Activated CD8-positive, alpha-beta memory T cell treated with anti-CD3 and anti-CD28 coated beads, Interleukin-2, amount 10 ng/mL, durations not matched to agents 7 days and 5 days (primary cell): ENCODE data around the gene CKB. TPM values are rescaled to one million over a fixed set of nuclear protein-coding genes. Genes with fewer than 3 reads are reported as not detected.
"Not testable (repeated sequence)": the region's sequence is repeated elsewhere in the genome, so short reads cannot be mapped to it uniquely, and the experiment has no call there.

Experiments
- ATAC-seq: fragments of 150-1000 bp; cut with Tn5 transposase; one replicate; pipeline ENCODE4 v1.10.0; 2021; ENCODE audit warnings: moderate library complexity
- CTCF ChIA-PET: fragments of 350-600 bp; sonication (Branson Sonifier 250); formaldehyde crosslinking; loops from one replicate; lab custom pipeline; 2021; ENCODE audit warnings: antibody characterized with exemption; lab: Charles Lee
- DNase-seq: peaks from one replicate; pipeline ENCODE4 v3.0.0-alpha.2; 2020
- H3K27ac Mint-ChIP-seq: one replicate; pipeline ENCODE4 v1.8.0; 2021; ENCODE audit warnings: mild to moderate bottlenecking, mixed read lengths
- H3K27me3 Mint-ChIP-seq: one replicate; pipeline ENCODE4 v1.8.0; 2021; ENCODE audit warnings: mixed read lengths
- H3K36me3 Mint-ChIP-seq: one replicate; pipeline ENCODE4 v1.8.0; 2021; ENCODE audit warnings: mild to moderate bottlenecking, mixed read lengths
- H3K4me1 Mint-ChIP-seq: one replicate; pipeline ENCODE4 v1.8.0; 2021; ENCODE audit warnings: mixed read lengths
- H3K4me3 Mint-ChIP-seq: one replicate; pipeline ENCODE4 v1.8.0; 2021; ENCODE audit warnings: mild to moderate bottlenecking, moderate library complexity, mixed read lengths
- H3K9me3 Mint-ChIP-seq: one replicate; pipeline ENCODE4 v1.8.0; 2022; ENCODE audit warnings: low read depth, mixed read lengths
- total RNA-seq, 2 experiments: library from RNA; stranded (reverse); gene quantifications; one replicate each; pipeline ENCODE4 v1.2.3, GENCODE V29; 2021

CKB gene
- total RNA-seq, 2 experiments from 2014 or later, result 1.2 to 6.1 TPM

- Mint-ChIP-seq H3K27ac (no peak overlapping the region), H3K4me1 (peaks cover 8% of the 10 kb centered on the region), H3K27me3 (peaks cover 3% of the 10 kb centered on the region), H3K4me3 (no peak overlapping the region), H3K9me3 (no peaks in the 10 kb centered on the region), H3K36me3 (no peaks in the 10 kb centered on the region)
- DNase-seq (no peak), ATAC-seq (no peak)
- CTCF ChIA-PET, result interaction anchor here (2.9 to 6.3 kb wide), 3 partner anchors 24 to 35 kb away, joined by 12 to 79 read pairs (median 20); no protein-coding TSS in a partner anchor
Observed at GRCh38 chr14:103516426-103517173, 6.0 kb downstream of the CKB start.

- DNase-seq, result no peak
- no peak overlapping the region for H3K4me3 Mint-ChIP-seq
- CTCF ChIA-PET, result no interaction called here
- H3K27me3 Mint-ChIP-seq, result peaks cover 3% of the 10 kb centered on the region
- ATAC-seq, result no peak
- H3K27ac Mint-ChIP-seq, result no peak overlapping the region
- no peaks in the 10 kb centered on the region for H3K9me3 Mint-ChIP-seq
- H3K4me1 Mint-ChIP-seq, result peaks cover 8% of the 10 kb centered on the region
- H3K36me3 Mint-ChIP-seq, result no peaks in the 10 kb centered on the region
Observed at GRCh38 chr14:103514596-103515421, 7.8 kb downstream of the CKB start.

- no peaks in the 10 kb centered on the region for H3K36me3 Mint-ChIP-seq
- CTCF ChIA-PET, result no interaction called here
- no peaks in the 10 kb centered on the region for H3K9me3 Mint-ChIP-seq
- H3K27me3 Mint-ChIP-seq, result no peaks in the 10 kb centered on the region
- DNase-seq, result no peak
- no peak overlapping the region for H3K4me3 Mint-ChIP-seq
- no peak for ATAC-seq
- no peak overlapping the region for H3K27ac Mint-ChIP-seq
- H3K4me1 Mint-ChIP-seq, result no peaks in the 10 kb centered on the region
Observed at GRCh38 chr14:103512701-103513611, 9.7 kb downstream of the CKB start.

GRCh38 chr14:103512180-103512579 lies 10.4 kb downstream of the CKB start:
- ATAC-seq, H3K9me3 Mint-ChIP-seq, H3K27ac Mint-ChIP-seq, H3K27me3 Mint-ChIP-seq, H3K4me1 Mint-ChIP-seq, H3K4me3 Mint-ChIP-seq, DNase-seq, H3K36me3 Mint-ChIP-seq: not testable (repeated sequence)
- CTCF ChIA-PET, result interaction anchor here (1.4 kb wide), 1 partner anchor 9 kb away, joined by 3 read pairs; no protein-coding TSS in a partner anchor

- Mint-ChIP-seq H3K9me3 (no peaks in the 10 kb centered on the region), H3K4me3 (no peak overlapping the region), H3K27ac (no peak overlapping the region), H3K27me3 (no peaks in the 10 kb centered on the region), H3K4me1 (no peaks in the 10 kb centered on the region), H3K36me3 (no peaks in the 10 kb centered on the region)
- CTCF ChIA-PET, result interaction anchor here (0.8 to 1.4 kb wide), 5 partner anchors 8 to 36 kb away, joined by 3 to 5 read pairs (median 3); no protein-coding TSS in a partner anchor
- ATAC-seq (no peak), DNase-seq (no peak)
Observed at GRCh38 chr14:103510724-103511693, 11.6 kb downstream of the CKB start.

- no peak overlapping the region for H3K27ac Mint-ChIP-seq
- CTCF ChIA-PET, result interaction anchor here (0.8 to 1.4 kb wide), 5 partner anchors 8 to 400 kb away, joined by 3 to 5 read pairs (median 3); no protein-coding TSS in a partner anchor
- peaks cover 4% of the 10 kb centered on the region for H3K36me3 Mint-ChIP-seq
- H3K9me3 Mint-ChIP-seq, result no peaks in the 10 kb centered on the region
- no peak overlapping the region for H3K4me3 Mint-ChIP-seq
- no peaks in the 10 kb centered on the region for H3K4me1 Mint-ChIP-seq
- no peaks in the 10 kb centered on the region for H3K27me3 Mint-ChIP-seq
- ATAC-seq (no peak), DNase-seq (no peak)
Observed at GRCh38 chr14:103509864-103510723, 12.5 kb downstream of the CKB start.

- CTCF ChIA-PET, result interaction anchor here (0.7 to 1.5 kb wide), 3 partner anchors 8 to 79 kb away, joined by 3 to 9 read pairs (median 4); no protein-coding TSS in a partner anchor
- ATAC-seq, result no peak
- Mint-ChIP-seq H3K27me3 (no peaks in the 10 kb centered on the region), H3K9me3 (no peaks in the 10 kb centered on the region), H3K27ac (no peak overlapping the region), H3K36me3 (peaks cover 12% of the 10 kb centered on the region), H3K4me3 (no peak overlapping the region), H3K4me1 (no peaks in the 10 kb centered on the region)
- DNase-seq, result no peak
Observed at GRCh38 chr14:103508521-103509329, 13.9 kb downstream of the CKB start.

GRCh38 chr14:103507751-103508150 lies 14.9 kb downstream of the CKB start:
- peaks cover 18% of the 10 kb centered on the region for H3K36me3 Mint-ChIP-seq
- H3K27ac Mint-ChIP-seq, result no peak overlapping the region
- H3K4me3 Mint-ChIP-seq, result no peak overlapping the region
- no peaks in the 10 kb centered on the region for H3K4me1 Mint-ChIP-seq
- H3K9me3 Mint-ChIP-seq, result no peaks in the 10 kb centered on the region
- CTCF ChIA-PET, result interaction anchor here (1.5 kb wide), 1 partner anchor 11 kb away, joined by 9 read pairs; no protein-coding TSS in a partner anchor
- DNase-seq, result no peak
- no peaks in the 10 kb centered on the region for H3K27me3 Mint-ChIP-seq
- no peak for ATAC-seq

- H3K27me3 Mint-ChIP-seq, result no peaks in the 10 kb centered on the region
- no peaks in the 10 kb centered on the region for H3K4me1 Mint-ChIP-seq
- CTCF ChIA-PET, result interaction anchor here (1.9 to 2.5 kb wide), 3 partner anchors 13 to 114 kb away, joined by 5 to 9 read pairs (median 6); no protein-coding TSS in a partner anchor
- peaks cover 23% of the 10 kb centered on the region for H3K36me3 Mint-ChIP-seq
- H3K27ac Mint-ChIP-seq, result no peak overlapping the region
- DNase-seq, result no peak
- no peak for ATAC-seq
- H3K9me3 Mint-ChIP-seq, result no peaks in the 10 kb centered on the region
- no peak overlapping the region for H3K4me3 Mint-ChIP-seq
Observed at GRCh38 chr14:103504991-103505565, 17.6 kb downstream of the CKB start.

GRCh38 chr14:103503296-103503695 lies 19.3 kb downstream of the CKB start:
- Mint-ChIP-seq H3K27me3 (no peaks in the 10 kb centered on the region), H3K4me1 (peaks cover 5% of the 10 kb centered on the region), H3K9me3 (no peaks in the 10 kb centered on the region), H3K4me3 (no peak overlapping the region), H3K27ac (no peak overlapping the region), H3K36me3 (peaks cover 28% of the 10 kb centered on the region)
- no peak for ATAC-seq
- no peak for DNase-seq
- CTCF ChIA-PET, result interaction anchor here (2.0 to 2.5 kb wide), 3 partner anchors 15 to 112 kb away, joined by 5 to 9 read pairs (median 7); no protein-coding TSS in a partner anchor
